AG10803 (cell line): ENCODE results near the gene PEX14.

ENCODE experiments used
- DNase-seq: peaks from one replicate; pipeline ENCODE4 v3.0.0; 2010; ENCODE audit warnings: low read depth
- H3K4me3 ChIP-seq: 2 replicates; pipeline ENCODE4 v1.5.1; 2011; ENCODE audit warnings: mild to moderate bottlenecking, low read length, control low read depth
- CTCF ChIP-seq: conservative IDR thresholded peaks from 2 replicates; pipeline ENCODE4 v1.5.1; 2011; ENCODE audit warnings: mild to moderate bottlenecking, low read length, control low read depth, inconsistent platforms

Gene PEX14

GRCh38 chr1:10583641-10584040 lies 108.9 kb downstream of the PEX14 start:
- TF ChIP-seq CTCF = no peak
- no peak for DNase-seq

GRCh38 chr1:10585242-10585641 lies 110.5 kb downstream of the PEX14 start:
- no peak overlapping the region for H3K4me3 ChIP-seq
- TF ChIP-seq CTCF = no peak
- no peak for DNase-seq

More at GRCh38 chr1:10583641-10584040, 108.9 kb downstream of the PEX14 start:
- no peak overlapping the region for H3K4me3 ChIP-seq

GRCh38 chr1:10586125-10586524 lies 111.4 kb downstream of the PEX14 start:
- no peak overlapping the region for H3K4me3 ChIP-seq
- no peak for DNase-seq
- no peak for TF ChIP-seq CTCF

- DNase-seq = no peak
Measured at GRCh38 chr1:10588640-10589039, 113.9 kb downstream of the PEX14 start.

GRCh38 chr1:10589074-10589473 lies 114.3 kb downstream of the PEX14 start:
- no peak overlapping the region for H3K4me3 ChIP-seq
- no peak for TF ChIP-seq CTCF

More at GRCh38 chr1:10588640-10589039, 113.9 kb downstream of the PEX14 start:
- no peak for TF ChIP-seq CTCF
- no peak overlapping the region for H3K4me3 ChIP-seq

GRCh38 chr1:10591010-10591409 lies 116.3 kb downstream of the PEX14 start:
- no peak overlapping the region for H3K4me3 ChIP-seq
- peak; percentile 19 for DNase-seq
- TF ChIP-seq CTCF = no peak

More at GRCh38 chr1:10589074-10589473, 114.3 kb downstream of the PEX14 start:
- DNase-seq = no peak

GRCh38 chr1:10592373-10592772 lies 117.6 kb downstream of the PEX14 start:
- DNase-seq = no peak
- no peak overlapping the region for H3K4me3 ChIP-seq
- no peak for TF ChIP-seq CTCF
